ENCODE data around the gene DACH2. TPM values are rescaled to one million over a fixed set of nuclear protein-coding genes. Genes with fewer than 3 reads are reported as not detected.

Gene DACH2
- total RNA-seq, 1 experiment from 2014 or later = not detected

- CTCF ChIA-PET = no interaction called here
- no peak for DNase-seq
- TF ChIP-seq, protein P1, sequence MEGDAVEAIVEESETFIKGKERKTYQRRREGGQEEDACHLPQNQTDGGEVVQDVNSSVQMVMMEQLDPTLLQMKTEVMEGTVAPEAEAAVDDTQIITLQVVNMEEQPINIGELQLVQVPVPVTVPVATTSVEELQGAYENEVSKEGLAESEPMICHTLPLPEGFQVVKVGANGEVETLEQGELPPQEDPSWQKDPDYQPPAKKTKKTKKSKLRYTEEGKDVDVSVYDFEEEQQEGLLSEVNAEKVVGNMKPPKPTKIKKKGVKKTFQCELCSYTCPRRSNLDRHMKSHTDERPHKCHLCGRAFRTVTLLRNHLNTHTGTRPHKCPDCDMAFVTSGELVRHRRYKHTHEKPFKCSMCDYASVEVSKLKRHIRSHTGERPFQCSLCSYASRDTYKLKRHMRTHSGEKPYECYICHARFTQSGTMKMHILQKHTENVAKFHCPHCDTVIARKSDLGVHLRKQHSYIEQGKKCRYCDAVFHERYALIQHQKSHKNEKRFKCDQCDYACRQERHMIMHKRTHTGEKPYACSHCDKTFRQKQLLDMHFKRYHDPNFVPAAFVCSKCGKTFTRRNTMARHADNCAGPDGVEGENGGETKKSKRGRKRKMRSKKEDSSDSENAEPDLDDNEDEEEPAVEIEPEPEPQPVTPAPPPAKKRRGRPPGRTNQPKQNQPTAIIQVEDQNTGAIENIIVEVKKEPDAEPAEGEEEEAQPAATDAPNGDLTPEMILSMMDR (IDR thresholded peaks at IDR 0.05; ENCODE audit: unreplicated experiment) = no peak
- no TSS peak for BruUV-seq (replicated peaks)
- Mint-ChIP-seq H3K27ac (ENCODE audit: unreplicated experiment) (no peak overlapping the region), H3K36me3 (ENCODE audit: insufficient read depth, unreplicated experiment) (no peaks in the 10 kb centered on the region), H3K4me3 (ENCODE audit: low read depth, unreplicated experiment) (no peak overlapping the region), H3K4me1 (ENCODE audit: low read depth, unreplicated experiment) (no peaks in the 10 kb centered on the region), H3K27me3 (ENCODE audit: unreplicated experiment) (no peaks in the 10 kb centered on the region), H3K9me3 (ENCODE audit: low read depth, unreplicated experiment) (peaks cover 2% of the 10 kb centered on the region)
- intact Hi-C loops (cut with micrococcal nuclease; ENCODE audit: unreplicated experiment) = no loop called here
These were observed 235.7 kb downstream of the DACH2 start for GRCh38 chrX:86383681-86384540.

DNA sequence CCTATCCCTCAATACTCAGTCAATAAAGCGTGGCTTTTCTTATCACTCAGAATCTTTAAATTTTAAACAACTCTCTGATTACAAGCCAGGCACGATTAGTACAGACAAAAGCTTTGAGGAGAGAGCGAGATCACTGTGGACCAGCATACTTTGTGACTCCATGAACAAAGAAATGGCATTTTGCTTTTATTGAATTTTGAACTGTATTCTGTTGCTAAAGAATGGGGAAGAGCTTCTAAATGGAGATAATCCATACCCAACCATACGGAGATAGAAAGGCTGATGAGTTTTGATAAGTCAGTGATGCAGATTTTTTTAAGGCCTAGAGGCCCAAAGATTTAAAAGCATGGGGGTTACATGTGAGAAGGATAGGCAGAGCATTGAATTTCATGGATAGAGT, 259.1 kb downstream of the DACH2 start:
- Mint-ChIP-seq H3K9me3 (ENCODE audit: low read depth, unreplicated experiment) (peaks cover 2% of the 10 kb centered on the region), H3K36me3 (ENCODE audit: insufficient read depth, unreplicated experiment) (no peaks in the 10 kb centered on the region), H3K27me3 (ENCODE audit: unreplicated experiment) (no peaks in the 10 kb centered on the region), H3K27ac (ENCODE audit: unreplicated experiment) (no peak overlapping the region), H3K4me1 (ENCODE audit: low read depth, unreplicated experiment) (no peaks in the 10 kb centered on the region), H3K4me3 (ENCODE audit: low read depth, unreplicated experiment) (no peak overlapping the region)
- CTCF ChIA-PET = no interaction called here
- no TSS peak for BruUV-seq (replicated peaks)
- intact Hi-C loops (cut with micrococcal nuclease; ENCODE audit: unreplicated experiment) = no loop called here
- TF ChIP-seq, protein P1 (IDR thresholded peaks at IDR 0.05; ENCODE audit: unreplicated experiment) = no peak
- DNase-seq = no peak

- no peak for DNase-seq
- no peaks in the 10 kb centered on the region for H3K27me3 Mint-ChIP-seq (ENCODE audit: unreplicated experiment)
- intact Hi-C loops (cut with micrococcal nuclease; ENCODE audit: unreplicated experiment) = no loop called here
- H3K4me3 Mint-ChIP-seq (ENCODE audit: low read depth, unreplicated experiment) = no peak overlapping the region
- no peaks in the 10 kb centered on the region for H3K36me3 Mint-ChIP-seq (ENCODE audit: insufficient read depth, unreplicated experiment)
- CTCF ChIA-PET = no interaction called here
- H3K27ac Mint-ChIP-seq (ENCODE audit: unreplicated experiment) = no peak overlapping the region
- no TSS peak for BruUV-seq (replicated peaks)
- H3K4me1 Mint-ChIP-seq (ENCODE audit: low read depth, unreplicated experiment) = no peaks in the 10 kb centered on the region
- H3K9me3 Mint-ChIP-seq (ENCODE audit: low read depth, unreplicated experiment) = peaks cover 9% of the 10 kb centered on the region
- TF ChIP-seq, protein P1 (IDR thresholded peaks at IDR 0.05; ENCODE audit: unreplicated experiment) = no peak
These were observed 273.5 kb downstream of the DACH2 start for GRCh38 chrX:86421771-86422170.

DNA sequence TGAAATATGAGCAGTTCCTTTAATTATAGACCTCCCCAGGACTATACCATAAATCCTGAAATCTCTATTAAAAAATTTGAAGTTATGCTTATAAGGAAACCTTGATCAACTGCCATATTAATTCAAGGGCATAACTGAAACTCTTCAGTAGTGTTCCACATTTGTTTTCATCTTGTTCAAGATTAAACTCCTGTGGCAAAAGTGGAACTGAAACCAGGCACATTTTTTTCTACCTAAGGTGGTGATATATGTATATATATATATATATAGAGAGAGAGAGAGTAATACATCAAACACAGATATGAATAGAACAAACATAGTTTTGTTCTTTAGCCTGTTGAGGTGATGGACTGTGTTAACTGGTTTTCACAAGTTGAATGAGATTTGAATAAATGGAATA, 287.9 kb downstream of the DACH2 start:
- Mint-ChIP-seq H3K9me3 (ENCODE audit: low read depth, unreplicated experiment) (peaks cover 8% of the 10 kb centered on the region), H3K27ac (ENCODE audit: unreplicated experiment) (no peak overlapping the region), H3K36me3 (ENCODE audit: insufficient read depth, unreplicated experiment) (no peaks in the 10 kb centered on the region), H3K27me3 (ENCODE audit: unreplicated experiment) (no peaks in the 10 kb centered on the region), H3K4me1 (ENCODE audit: low read depth, unreplicated experiment) (no peaks in the 10 kb centered on the region), H3K4me3 (ENCODE audit: low read depth, unreplicated experiment) (no peak overlapping the region)
- DNase-seq = no peak
- TF ChIP-seq, protein P1 (IDR thresholded peaks at IDR 0.05; ENCODE audit: unreplicated experiment) = no peak
- CTCF ChIA-PET = no interaction called here
- intact Hi-C loops (cut with micrococcal nuclease; ENCODE audit: unreplicated experiment) = no loop called here
- BruUV-seq (replicated peaks) = no TSS peak

Measured in Calu3 (cell line).